NCI-H2107 treated with DMSO at 0.1 percent for 48 hours (cell line): ENCODE results near the gene LRBA.
A peak's percentile ranks its signal among the peaks of the same experiment; 100 is the strongest.

Experiments used
- DNase-seq: peaks from one replicate; lab custom pipeline; 2025; ENCODE audit not compliant: unreplicated experiment; lab: John Stamatoyannopoulos, UW

LRBA gene

DNA sequence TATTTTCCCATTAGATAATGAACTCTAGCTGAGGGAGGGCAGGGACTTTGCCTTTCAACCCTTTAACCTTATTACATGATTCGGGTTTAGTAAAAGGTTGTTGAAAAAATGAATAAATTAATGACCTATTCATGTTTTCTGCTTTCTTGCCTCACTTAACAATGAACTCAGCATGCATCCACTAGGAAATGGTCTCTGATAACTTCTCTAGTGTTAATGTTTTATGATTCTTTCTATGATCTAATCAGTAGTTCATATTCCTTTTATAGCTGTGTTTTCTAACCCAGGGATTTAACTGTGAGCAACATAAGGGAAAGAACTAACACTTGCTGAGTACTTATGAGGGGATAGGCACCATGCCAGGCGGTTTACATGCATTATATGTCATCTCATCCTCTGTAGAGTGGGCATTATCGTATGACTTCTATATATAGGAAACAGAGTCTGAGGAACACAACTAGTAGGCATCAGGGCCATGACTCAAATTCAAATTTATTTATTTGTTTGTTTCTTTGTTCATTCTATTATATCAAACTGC, 669.8 kb downstream of the LRBA start:
- DNase-seq, result no peak

GRCh38 chr4:150343796-150344195, 671.3 kb downstream of the LRBA start:
- DNase-seq, result no peak

- no peak for DNase-seq
Observed at GRCh38 chr4:150342945-150343344, 672.1 kb downstream of the LRBA start.

- DNase-seq, result no peak
Observed at GRCh38 chr4:150337734-150338133, 677.4 kb downstream of the LRBA start.

- no peak for DNase-seq
Observed at GRCh38 chr4:150336676-150337412, 678.2 kb downstream of the LRBA start.

DNA sequence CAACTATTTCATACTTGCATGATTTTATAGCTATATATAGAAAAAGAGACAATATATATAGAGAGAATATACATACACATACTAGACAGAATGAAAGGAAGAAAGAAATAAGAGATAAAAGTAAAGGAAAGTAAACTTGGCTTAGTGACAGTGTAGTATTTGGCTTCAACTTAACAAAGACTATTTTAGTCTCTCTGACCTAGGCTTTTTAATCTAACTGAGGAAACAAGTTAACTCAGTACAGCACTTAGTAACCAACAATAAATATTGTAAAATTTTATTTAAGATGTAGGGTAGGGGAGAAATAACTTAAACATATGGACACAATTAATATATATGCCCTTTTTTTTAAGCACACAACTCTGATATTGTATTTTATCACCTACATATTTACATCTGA, 682.1 kb downstream of the LRBA start:
- DNase-seq, result no peak

DNA sequence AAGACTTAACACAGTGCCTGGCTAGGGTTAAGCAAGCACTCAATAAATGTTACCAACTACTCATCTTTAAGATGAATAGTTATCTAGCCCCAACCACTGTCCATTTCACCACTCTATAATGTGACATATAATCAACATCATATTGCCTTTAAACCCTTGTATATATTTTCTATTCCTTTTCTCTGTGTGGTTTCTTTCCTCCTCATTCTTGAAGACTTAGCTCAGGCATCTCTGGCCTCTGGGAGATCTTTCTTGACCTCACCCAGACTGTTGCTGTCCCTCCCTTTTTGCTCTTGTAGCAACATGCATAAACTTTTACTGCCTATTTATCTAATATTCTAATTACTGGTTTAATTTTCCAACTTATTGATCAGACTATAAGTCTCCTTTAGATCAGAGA, 683.0 kb downstream of the LRBA start:
- no peak for DNase-seq

DNA sequence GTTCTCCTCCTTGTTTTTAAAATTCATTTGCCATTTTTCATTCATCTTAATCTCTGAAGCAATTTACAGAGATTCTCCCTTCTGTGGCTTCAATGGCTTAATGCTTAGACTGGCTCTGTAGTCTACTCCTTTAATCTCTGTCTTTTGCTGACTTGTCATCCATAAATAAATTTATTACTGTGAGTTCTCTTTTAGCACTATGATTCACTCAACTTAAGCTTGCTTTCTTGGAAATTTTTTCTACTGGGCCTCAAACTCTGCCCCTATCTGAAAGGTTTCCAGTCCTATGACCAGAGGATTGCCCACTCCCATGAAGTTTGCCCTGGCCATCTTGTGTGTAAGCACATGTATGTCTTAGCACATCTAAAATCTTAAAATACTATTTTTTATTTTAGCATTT, 685.7 kb downstream of the LRBA start:
- no peak for DNase-seq

DNA sequence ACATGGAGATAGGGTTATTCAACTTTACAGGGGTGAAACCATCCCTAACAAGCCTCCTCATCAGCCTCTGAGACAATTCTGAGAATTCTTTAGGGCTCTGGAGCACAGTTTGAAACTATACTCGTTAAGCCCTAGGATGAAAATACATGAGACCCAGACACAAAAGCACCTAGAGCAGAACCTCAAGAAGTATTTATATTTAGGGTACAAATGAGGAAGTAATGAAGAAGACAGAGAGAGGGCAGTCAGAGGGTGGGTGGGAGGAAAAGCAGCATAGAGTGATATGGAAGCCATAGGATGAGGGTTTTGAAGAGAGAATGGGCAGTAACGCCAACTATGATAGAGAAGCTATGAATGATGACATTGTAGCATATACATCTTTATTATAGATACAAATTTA, 686.6 kb downstream of the LRBA start:
- no peak for DNase-seq

GRCh38 chr4:150327262-150327780, 687.8 kb downstream of the LRBA start:
- no peak for DNase-seq

DNA sequence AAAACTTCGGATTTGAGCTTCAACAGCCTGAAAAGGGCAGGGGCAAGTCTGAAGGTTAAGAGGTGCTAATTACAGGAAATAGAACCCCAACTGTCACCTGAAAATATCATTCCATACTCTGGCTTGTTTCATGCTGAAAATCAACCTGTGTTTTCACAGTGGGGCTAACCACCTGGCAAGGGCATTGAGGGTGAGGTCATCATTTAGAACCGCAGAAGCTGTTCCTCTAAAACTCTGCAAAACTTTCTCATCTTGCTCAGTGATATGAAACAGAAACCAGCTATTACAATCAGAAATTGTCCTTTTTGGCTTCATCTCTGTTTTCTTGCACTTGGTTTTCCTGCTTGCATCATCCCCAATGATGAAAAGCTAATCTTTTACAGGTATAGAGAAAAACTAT, 689.2 kb downstream of the LRBA start:
- DNase-seq, result no peak

DNA sequence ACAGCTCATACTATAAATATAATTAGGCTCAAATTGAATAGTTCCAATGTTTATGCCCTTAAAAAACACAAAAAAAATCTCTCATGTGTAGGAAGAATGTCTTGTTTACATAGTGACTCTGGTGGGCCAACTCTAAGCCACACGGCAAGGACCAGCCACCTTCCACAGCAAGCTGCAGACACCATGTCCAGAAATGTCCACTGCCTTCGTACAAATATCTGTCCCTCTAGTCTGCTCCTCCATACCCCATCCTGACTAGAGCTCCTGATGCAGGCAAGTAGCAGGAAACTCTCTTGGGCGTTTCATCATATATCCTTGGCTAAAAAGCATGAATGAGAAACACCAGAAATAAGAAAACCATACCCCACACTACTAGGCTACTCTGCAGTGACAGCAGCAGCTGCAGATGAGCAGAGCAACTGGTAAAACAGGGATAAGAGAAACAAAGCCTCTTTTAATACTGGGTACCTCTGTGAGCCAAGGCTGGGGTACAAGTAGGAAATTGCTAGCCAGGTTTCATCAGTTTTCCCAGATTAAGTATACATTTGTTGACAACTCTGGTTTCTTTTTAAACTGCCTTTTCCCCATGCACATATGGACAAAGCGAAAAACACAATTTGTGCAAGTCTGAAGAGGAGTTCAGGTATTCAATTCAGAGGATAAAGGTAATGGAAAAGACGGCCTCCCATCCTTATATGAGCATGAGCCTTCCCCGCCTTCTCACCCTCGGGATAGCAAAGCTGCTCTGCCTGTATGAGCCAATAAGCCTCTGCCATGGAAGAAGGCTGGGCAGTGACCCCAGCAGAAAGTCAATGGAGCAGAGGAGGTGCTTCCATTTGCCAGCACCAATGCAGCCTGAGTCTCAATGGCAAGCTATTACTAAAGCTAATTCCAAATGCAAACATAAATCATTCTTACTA, 691.4 kb downstream of the LRBA start:
- DNase-seq, result no peak

- DNase-seq, result no peak
Observed at GRCh38 chr4:150322646-150323045, 692.4 kb downstream of the LRBA start.

- no peak for DNase-seq
Observed at GRCh38 chr4:150321113-150321512, 694.0 kb downstream of the LRBA start.

DNA sequence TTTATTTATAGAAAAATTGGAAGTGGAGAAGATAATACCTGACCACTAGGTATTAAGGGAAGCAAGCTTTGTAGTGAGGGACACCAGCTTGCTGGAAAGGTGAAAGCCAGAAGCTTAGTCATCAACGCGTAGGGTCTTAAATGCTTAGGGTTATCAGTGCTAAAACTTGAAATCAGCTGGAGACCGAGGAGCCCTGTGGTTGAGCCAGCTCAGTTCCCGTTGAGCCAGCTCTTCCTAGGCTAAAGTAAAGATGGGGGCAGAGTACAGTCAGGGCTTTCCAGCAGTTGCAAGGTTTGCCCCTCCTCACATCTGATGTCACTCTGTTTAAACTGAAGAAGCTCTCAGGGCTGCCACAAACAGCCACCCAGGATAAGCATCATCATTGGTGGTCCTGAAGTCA, 696.1 kb downstream of the LRBA start:
- no peak for DNase-seq

DNA sequence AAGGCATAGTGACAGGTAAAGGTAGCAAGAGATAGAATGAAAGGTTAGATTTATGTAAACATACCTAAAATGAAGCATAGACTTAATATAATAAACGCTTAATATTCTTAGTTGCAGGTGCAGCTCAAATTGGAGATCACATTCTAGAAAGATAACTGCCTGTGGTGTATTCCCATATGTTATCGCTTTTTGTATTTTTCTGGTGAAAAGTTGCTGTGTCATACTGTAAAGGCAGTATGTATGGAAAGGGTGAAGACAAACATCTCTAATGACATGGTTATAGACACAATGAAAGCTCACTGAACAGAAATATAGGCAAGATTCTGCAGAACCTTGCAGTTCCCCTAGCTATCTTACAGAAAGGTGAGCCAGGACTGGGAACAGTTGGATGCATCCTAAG, 696.6 kb downstream of the LRBA start:
- no peak for DNase-seq

- DNase-seq, result no peak
Observed at GRCh38 chr4:150316332-150317205, 698.5 kb downstream of the LRBA start.

GRCh38 chr4:150315691-150316090, 699.4 kb downstream of the LRBA start:
- DNase-seq, result peak; percentile 44

- peak; percentile 50 for DNase-seq
Observed at GRCh38 chr4:150315175-150315574, 699.9 kb downstream of the LRBA start.

GRCh38 chr4:150314031-150314430, 701.1 kb downstream of the LRBA start:
- DNase-seq, result no peak
